ENCODE measurements around the gene SECISBP2.

- TF ChIP-seq CTCF (IDR thresholded peaks at IDR 0.05; ENCODE audit: poor library complexity) (no peak), EZH2 (IDR thresholded peaks at IDR 0.05; ENCODE audit: borderline replicate concordance) (no peak)
Observed at GRCh38 chr9:89365532-89365912, 47.2 kb downstream of the SECISBP2 start.
